Right kidney (tissue), 1 donor: Measurements from ENCODE around the gene OPA3.

Experiments
- DNase-seq: peaks from one replicate; pipeline ENCODE4 v3.0.0-alpha.2; 2016

The OPA3 gene

DNA sequence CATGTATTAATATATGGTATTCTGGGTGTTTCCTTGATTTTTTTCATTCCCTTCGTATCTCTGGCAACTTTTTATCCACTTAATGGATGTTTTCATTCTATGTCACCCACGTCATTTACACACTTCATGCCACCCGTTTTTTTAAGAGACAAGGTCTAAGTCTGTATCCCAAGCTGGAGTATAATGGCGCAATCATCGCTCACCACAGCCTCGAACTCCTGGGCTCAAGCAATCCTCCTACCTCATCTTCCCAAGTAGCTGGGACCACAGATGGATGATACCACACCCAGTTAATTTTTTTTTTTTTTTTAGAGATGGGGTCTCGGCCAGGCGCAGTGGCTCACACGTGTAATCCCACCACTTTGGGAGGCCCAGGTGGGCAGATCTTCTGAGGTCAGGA, 80.7 kb downstream of the OPA3 start:
- no peak for DNase-seq

DNA sequence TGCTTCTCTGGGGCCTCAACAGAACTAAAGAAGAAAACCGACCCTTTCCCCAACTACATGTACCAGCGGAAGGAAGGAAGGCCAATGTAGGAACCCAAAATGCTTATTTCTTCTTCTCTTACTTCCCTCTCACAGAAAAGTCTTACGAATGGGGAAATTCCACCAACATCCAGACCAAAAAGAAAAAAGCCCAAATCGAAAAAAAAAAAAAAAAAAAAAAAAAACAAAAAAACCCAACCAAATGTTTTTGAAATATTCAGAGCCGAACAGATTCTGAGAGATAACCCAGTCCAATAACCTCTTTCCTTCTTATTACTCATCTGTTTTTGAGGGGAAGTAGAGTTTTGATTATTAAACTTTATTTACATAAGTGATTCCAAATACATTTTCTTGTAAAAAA, 82.5 kb downstream of the OPA3 start:
- no peak for DNase-seq

DNA sequence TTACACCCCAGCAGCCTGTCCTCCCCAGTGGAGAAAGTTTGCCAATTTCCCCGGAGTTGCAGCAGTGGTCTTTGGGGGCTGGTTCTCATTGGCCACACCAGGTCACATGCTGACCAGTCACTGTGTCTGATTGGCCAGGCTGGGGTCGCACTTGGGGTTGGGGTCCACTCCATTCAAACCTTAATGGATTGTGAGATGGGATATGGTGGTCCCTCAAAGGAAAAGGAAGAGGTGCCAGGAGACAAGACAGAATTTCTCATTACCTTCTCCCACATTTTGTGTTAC, 82.9 kb downstream of the OPA3 start:
- no peak for DNase-seq

DNA sequence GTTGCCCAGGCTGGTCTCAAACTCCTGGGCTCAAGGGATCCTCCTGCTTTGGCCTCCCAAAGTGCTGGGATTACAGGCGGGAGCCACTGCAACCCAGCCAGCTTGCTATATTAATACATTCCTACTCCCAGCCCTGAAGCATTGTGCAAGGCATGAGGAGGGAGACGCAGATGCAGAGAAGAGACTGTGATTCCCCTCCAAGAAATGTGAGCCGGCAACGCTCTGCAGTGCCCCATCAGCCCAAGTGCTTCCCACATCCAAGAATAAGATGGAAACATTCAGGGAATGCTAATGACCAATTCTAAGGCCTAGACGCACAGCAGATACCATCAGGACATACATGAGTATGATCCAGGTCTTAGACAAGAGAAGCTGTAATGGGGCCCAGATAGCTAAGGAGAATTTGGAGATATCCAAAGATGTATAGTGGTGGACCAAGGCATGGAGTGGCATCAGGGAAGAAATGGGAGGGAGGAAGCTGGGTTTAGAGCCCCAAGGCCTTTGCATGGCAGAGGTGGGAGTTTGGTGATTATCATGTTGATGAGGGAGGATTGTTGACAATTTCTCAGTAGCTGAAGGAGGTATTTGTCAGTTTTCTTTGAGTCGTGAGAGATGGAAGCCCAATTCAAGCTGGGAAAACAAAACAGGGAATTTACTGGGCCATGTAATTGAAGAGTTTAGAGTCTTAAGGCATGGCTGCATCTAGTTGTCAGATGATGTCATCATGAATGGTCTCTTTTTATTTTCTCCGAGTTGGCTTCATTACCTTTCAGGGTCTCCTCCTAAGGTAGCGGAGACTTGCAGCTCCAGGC, 83.5 kb downstream of the OPA3 start:
- no peak for DNase-seq

DNA sequence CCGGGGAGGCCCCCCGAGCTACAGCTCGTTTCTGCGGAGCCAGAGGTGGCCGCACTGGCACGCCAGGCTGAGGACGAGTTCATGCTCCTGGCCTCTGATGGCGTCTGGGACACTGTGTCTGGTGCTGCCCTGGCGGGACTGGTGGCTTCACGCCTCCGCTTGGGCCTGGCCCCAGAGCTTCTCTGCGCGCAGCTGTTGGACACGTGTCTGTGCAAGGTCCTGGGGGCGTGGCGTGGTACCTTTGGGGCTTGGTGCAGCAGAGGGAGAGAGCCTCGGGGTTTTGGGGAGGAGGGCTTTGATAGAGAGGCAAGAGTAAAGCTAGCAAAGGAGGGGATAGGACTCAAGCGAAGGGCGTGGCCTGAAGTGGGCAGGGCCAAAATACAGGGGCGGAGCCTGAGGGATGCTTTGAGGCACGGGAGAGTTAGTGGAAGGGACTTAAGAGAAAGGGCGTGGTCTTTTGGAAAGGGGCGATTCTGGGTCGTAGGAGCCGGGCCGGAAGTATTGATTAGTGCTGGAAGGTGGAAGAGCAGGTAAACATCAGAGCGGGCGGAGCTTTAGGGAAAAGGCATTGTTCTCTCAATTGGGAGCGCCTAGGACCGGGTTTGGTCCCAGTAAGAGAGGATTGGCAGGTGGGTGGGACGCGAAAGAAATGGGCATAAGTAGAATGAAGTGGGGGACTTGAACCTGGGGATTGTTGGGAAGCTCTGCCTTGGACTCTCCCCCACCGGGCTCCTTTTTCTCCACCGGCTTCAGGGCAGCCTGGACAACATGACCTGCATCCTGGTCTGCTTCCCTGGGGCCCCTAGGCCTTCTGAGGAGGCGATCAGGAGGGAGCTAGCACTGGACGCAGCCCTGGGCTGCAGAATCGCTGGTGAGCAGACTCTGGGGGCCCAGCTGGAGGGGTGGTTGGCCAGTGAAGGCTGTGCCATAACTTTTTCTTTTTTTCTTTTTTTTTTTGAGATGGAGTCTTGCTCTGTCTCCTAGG, 85.1 kb downstream of the OPA3 start:
- DNase-seq: peak; percentile 43

DNA sequence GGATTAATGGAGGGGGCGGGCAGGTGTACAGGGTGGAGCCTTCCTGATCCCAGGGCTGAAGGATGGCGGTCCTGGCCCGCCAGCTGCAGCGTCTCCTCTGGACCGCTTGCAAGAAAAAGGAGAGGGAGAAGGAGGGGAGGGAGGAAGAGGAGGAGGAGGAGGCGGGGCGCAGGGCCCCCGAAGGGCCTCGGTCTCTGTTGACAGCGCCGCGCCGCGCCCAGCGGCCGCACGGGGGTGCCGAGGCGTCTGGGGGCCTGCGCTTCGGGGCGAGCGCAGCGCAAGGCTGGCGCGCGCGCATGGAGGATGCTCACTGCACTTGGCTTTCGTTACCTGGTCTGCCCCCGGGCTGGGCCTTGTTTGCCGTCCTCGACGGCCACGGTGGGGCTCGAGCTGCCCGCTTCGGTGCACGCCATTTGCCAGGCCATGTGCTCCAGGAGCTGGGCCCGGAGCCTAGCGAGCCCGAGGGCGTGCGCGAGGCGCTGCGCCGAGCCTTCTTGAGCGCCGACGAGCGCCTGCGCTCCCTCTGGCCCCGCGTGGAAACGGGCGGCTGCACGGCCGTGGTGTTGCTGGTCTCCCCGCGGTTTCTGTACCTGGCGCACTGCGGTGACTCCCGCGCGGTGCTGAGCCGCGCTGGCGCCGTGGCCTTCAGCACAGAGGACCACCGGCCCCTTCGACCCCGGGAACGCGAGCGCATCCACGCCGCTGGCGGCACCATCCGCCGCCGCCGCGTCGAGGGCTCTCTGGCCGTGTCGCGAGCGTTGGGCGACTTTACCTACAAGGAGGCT, 86.0 kb downstream of the OPA3 start, which contains the start of gene PPM1N:
Gene PPM1N, plus strand, starts transcription at position 33 of the 785 bp plus-strand sequence. Its CDS starts 30 bp downstream, at position 63.
- peak; percentile 59 for DNase-seq

DNA sequence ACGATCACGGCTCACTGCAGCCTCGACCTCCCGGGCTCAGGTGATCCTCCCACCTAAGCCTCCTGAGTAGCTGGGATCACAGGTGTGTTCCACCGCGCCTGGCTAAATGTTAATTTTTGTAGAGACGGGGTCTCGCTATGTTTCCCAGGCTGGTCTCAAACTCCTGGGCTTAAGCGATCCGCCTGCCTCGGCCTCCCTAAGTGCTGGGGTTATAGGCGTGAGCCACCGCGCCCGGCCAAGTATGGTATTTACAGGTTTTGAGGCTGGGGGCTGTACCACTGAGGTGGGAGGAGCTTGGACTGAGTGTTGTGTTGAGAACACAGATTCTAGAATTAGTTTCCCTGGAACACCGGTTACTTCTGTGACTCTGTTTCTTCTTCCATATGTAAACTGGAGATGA, 86.8 kb downstream of the OPA3 start:
- no peak for DNase-seq

DNA sequence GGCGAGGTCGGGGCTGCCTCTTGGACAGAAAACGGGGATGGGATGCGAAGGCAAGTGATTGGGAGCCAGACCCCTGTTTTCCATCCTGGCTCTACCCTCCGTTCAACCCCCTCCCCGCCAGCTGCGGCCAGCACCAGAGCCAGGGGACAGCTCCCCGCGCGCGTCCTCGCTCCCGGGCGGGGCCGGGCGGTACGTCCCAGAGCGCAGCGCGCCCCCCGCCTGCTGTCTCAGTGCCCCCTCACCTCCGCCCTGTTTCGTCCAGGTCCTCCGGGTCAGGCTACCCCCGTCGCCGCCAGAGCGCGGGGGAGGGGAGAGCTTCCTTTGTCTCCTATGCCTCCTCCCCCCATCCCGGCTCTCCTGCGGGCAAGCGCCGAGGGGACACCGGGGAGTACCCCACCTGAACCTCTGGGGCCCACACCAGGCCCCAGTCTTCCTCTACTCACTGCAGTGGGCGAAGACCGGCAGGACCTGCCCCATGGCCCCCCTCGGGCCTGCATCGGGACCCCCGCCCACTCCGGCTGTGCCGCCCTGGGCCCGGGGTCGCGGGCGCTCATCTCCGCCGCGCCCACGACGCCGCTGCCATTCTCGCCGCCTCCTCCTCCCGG, 88.2 kb downstream of the OPA3 start:
- peak; percentile 83 for DNase-seq

DNA sequence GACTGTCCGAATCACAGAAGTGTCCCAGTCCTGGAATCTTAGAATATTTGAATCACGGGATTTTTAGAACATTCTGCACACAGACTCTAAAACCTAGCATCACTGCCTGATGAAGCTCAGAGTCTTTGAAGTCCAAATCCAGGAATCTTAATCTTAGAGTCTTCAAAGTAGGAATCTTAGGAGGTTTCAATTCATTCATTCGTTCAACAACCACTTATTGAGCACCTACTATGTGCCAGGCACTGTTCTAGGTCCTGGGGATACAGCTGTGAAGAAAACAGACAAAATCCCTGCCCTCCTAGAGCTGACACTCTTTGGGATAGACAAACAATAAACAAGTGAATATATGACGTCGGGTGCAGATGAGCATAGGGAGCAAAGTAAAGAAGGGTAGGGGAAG, 89.4 kb downstream of the OPA3 start:
- DNase-seq: no peak

DNA sequence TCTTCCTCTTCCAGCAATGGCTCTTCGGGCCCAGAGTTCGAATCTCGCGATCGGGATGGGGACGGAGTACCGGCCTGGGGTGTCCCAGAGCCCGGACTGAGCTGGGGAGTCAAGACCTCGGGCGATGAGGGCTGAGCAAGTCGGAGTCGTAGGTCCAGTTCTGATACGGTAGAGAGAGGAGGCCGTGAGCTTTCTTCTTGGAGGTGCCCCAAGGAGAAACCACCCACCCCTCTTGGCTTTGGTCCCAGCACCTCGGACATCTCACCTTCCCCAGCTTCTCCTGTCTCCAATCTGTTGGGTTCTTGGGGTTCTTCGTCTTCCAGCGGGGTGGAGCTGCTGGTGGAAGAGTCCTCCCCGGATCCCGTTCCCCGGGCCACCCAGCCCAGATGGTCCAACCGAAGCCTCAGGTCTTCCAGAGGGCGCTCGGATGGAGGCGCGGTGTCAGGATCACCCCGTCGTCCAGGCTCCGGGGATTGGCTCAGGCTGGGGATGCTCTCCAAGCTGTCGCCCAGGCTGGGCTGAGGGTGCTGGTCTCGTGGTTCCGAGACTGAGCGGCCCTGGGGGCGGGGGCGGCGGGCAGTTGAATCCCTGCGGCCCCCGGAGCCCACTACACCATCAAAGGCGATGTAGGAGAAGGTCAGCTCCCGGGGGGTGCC, 90.2 kb downstream of the OPA3 start:
- no peak for DNase-seq

DNA sequence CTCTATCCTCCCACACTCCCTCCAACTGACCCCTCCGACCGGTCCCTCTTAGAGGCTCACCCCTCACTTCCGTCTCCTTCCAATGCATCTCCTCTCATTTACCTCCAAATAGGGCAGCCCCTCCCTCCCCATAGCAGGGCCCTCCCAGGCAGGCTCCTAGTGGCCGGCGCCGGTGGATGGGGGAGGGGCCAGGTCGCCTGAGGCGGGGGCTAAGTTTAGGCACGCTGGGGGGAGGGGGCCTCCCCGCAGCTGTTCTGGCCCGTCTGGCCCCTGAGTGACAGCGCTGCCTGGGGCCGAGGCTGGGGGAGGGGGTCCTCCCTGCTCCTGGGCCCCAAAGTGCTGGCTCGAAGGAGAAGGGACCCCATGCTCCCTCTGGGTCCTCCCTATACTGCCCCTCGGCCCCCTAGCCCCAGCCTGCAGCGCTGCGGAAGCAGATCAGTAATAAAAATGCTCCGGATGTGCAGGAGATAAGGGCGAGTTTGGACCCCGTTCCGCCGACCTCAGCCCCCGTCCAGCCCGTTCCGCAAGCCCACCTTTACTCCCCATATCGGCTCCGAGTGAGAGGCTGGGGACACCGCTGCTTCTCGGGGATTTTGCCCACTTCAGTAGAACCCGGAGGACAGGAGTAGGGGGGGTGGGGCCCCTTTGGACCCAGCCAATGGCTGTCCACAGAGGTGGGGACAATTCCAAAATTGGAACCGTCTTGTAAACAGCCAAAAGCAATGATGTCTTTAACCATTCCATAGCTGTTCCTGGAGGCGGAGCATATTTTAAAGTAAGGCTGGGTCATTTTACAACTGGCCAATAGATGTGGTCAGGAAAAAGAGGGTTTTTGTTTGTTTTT, 91.8 kb downstream of the OPA3 start:
- DNase-seq: peak; percentile 56

DNA sequence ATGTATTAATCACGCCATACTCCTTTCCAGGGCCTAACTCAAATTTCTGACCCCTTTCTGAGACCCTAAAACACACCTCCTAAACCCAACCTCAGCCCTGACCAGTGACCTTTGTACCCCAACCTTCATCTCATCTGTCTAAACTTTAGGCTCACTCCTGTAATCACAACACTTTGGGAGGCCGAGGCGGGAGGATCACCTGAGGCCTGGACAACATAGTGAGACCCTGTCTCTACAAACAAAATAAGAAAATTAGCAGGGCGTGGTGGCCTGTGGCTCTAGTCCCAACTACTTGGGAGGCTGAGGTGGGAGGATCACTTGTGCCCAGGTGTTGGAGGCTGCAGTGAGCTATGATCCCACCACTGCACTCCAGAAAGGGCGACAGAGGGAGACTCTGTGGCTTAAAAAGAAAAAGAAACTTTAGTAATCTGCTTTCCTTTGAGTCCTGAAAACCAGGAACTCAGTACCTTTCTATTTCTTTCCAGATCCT, 92.4 kb downstream of the OPA3 start:
- no peak for DNase-seq

DNA sequence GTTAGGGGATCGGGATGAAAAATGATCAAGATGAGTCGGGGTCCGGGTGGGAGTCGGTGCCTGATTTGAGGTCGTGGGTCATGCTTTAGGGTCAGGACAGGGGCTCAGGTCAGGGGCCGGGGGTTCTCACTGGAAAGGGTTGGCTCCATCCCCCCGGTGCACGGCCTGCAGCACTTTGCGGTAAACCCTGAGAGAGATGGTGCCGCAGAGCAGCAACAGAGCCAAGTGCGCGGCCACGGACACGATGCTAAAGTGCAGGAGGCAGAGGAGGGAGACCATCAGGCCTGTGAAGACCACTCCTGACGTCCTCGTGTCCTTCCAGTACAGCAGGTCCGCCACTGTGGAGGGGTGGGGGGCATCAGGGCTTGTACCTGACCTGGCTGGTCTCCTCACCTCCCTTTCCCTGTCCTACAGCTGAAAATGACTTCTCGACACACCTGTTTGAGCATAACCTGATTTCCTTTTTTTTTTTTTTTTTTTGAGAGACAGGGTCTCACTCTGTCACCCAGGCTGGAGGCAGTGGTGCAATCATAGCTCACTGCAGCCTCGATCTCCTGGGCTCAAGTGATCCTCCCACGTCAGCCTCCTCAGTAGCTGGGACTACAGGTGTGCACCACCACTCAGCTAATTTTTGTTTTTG, 95.3 kb downstream of the OPA3 start:
- DNase-seq: no peak

DNA sequence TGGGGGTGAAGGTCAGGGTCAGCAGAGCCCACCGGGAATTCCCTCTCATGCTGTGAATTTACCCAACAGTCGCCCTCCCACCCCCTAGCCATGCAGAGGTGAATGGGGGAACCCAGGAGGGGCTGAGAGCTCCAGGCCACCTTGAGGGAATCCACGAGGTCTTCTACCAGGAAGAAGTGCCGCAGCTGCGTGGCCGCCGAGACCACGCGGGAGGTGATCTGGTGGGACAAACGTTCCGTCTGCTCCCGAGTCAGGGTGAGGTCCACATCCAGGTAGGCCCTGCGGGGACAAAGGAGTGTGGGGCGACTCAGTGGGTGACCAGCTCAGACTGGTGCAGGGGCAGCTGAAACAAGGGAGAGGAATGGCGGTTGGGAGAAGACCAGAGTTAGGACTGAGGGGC, 95.9 kb downstream of the OPA3 start:
- DNase-seq: no peak

DNA sequence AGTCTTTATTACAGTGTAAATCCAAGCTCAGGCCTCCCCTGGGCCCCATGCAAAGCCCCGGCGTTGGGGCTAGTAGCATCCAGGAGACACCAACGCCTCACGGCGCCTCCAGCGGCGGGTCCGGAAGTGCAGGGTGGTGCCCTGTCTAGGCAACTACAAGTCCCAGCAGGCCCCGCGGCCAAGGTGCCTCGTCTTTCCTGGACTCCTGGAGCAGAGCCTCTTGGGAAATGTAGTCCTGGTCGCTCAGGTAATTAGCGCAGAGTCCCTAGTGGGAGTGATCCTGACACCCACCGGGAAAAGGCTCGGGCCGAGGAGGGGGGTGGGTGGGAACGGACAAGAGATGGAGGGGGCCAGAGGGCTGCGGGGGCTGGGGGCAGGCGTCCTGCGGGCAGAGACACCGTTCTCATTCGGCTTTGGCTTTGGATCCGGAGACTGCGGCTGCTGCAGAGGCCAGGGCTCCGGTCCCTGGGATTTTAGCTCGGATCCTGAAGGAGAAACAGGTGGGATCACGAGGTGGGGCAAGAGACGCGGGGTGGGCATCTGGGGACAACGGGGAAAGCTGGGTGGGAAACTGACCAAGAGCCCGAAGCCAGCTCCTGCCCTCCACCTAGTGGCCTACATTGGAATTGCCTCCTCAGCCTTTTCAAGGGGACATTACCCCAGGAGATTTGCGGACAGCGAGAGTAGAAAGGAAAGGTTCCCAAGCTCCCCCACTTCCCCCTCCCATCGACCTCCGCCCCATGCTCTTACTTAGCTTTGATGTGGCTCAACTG, 99.1 kb downstream of the OPA3 start:
- peak; percentile 76 for DNase-seq

DNA sequence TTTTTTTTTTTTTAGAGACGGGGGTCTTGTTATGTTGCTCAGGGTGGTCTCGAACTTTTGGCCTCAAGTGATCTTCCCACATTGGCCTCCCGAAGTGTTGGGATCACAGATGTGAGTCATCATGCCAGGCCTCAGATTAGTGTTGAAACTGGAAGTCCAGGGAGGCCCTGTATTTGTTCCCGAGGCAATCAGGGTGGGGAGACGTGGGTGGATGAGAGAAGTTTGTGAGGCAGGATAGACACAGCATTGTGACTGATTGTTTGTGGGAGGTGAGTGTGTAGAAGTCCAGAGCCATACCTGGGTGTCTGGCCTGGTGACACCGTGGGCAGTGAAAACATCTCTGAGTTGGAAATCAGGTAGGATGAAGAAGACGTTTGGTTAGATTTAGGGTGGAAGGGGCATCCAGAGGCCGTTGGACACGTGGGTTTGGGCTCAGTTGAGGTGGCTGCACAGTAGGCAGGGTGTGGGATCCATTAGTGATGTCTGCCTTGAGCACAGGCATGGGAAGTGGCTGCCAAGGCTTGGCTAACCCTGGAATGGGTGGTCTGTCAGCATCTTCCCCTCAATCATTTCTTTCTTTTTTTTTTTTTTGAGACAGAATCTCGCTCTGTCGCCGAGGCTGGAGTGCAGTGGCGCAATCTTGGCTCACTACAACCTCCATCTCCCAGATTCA, 100.2 kb downstream of the OPA3 start:
- no peak for DNase-seq

DNA sequence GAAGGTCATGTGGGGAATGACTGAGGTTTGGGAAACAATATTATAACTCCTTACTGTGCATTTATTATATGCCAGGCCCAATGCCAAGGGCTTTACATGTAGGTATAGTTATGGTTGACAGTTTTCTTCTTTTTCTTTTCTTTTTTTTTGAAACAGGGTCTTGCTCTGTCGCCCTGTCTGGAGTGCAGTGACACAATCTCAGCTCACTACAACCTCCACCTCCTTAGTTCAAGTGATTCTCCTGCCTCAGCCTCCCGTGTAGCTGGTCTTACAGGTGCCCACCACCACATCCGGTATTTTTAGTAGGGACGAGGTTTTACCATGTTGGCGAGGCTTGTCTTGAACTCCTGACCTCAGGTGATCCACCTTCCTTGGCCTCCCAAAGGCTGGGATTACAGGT, 101.6 kb downstream of the OPA3 start:
- DNase-seq: no peak

DNA sequence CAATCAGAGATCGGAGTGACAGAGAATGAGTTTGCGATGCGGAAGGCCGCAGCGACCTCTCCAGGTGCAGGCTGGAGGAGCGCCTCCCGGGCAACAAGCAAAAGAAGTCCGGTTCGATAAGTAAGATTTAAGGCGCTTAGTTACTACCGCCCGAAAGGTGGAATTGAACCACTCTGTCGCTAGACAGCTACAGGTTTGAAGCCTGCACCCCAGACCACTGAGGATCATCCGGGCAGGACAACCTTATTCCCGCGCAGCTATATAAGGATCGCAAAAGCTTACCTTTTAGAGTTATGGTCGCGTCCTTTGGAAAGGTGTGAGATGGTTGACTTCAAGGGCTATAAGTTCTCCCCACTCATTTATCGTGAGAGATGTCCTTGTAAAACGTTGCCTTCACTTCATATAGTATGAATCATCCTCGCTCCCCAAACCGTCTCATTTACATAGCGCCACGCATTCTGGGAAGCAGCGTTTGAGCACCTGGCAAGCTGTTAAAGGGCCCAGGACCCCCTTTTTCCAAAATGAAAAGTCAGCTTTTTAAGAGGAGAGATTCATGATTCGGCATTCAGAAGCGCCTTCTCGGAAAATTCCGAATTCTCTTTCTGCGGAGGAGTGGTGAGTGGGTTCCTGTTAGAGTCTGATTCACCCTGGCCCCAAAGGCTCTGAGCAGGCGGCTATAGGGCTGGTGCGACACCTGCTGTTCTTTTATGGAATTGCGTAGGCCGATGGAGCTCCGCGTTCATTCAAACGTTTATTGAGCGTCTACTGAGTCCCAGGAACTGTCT, 106.0 kb downstream of the OPA3 start:
- DNase-seq: peak; percentile 98
